Measurements from ENCODE around the gene FMC1. TPM values are rescaled to one million over a fixed set of nuclear protein-coding genes. Genes with fewer than 3 reads are reported as not detected.

FMC1 gene
- total RNA-seq, 5 donors from 2014 or later (not counting 1 experiment from before 2014, with no cell fraction given): 3.1 to 9.8 (median 8.5) TPM

- Mint-ChIP-seq H3K27me3 (peaks cover 4 to 7% of the 10 kb centered on the region in 2 donors), H3K4me1 (peaks cover 29 to 39% (median 33%) of the 10 kb centered on the region in 3 donors), H3K4me3 (peak overlapping the region; percentile 96 to 99 (median 96)), H3K27ac (peak overlapping the region; percentile 41 to 83), H3K36me3 (peaks cover 4% of the 10 kb centered on the region), H3K9me3 (peaks cover 0 to 3% (median 0%) of the 10 kb centered on the region in 3 donors)
- Histone ChIP-seq H3K4me1 (ENCODE audit: control insufficient read depth in 1 of 2, extremely low read depth in 1 of 2, insufficient read depth in 2 of 2, low read length in 2 of 2) (peaks cover 8 to 26% of the 10 kb centered on the region in 2 experiments), H3K36me3 (ENCODE audit: control insufficient read depth in 2 of 2, extremely low read depth in 1 of 2, insufficient read depth in 1 of 2, low read length in 1 of 2) (peaks cover 0 to under 1% of the 10 kb centered on the region in 2 donors), H3K4me3 (ENCODE audit: control insufficient read depth in 1 of 2, extremely low read depth in 1 of 2, low read length in 1 of 2) (no peak overlapping the region), H3K9me3 (no peaks in the 10 kb centered on the region), H3K27ac (ENCODE audit: low read length) (no peak overlapping the region), H3K27me3 (replicated peaks in 1 of 2; ENCODE audit: control insufficient read depth in 2 of 2, extremely low read depth in 1 of 2, insufficient read depth in 2 of 2, low read length in 1 of 2) (no peaks in the 10 kb centered on the region)
- WGBS (ENCODE audit: insufficient coverage): 100% methylated on average over 2 of the region's 2 CpGs
- POLR2A ChIA-PET: interaction anchor here in 1 of 2 donors (1.0 kb wide), 1 partner anchor 34 kb away, joined by 4 read pairs; no protein-coding TSS in a partner anchor
- no peak for ATAC-seq (replicated peaks in 1 of 4)
- CTCF ChIA-PET: interaction anchor here (0.6 to 1.6 kb wide), 4 partner anchors 8 to 452 kb away, joined by 3 to 6 read pairs (median 3); partner anchors contain the start of gene LUC7L2 (in 1 of the 2)
- DNase-seq: no peak
Observed at GRCh38 chr7:139339025-139339424, 2.1 kb upstream of the FMC1 start.

GRCh38 chr7:139339698-139340036, 1.5 kb upstream of the FMC1 start:
- ATAC-seq (replicated peaks in 1 of 4): no peak
- peak overlapping the region; percentile 97 for H3K27ac Mint-ChIP-seq
- Histone ChIP-seq H3K36me3 (ENCODE audit: control insufficient read depth in 2 of 2, extremely low read depth in 1 of 2, insufficient read depth in 1 of 2, low read length in 1 of 2) (peaks cover 0 to 2% of the 10 kb centered on the region in 2 donors), H3K4me1 (ENCODE audit: control insufficient read depth in 1 of 2, extremely low read depth in 1 of 2, insufficient read depth in 2 of 2, low read length in 2 of 2) (peaks cover 8 to 27% of the 10 kb centered on the region in 2 experiments), H3K4me3 (ENCODE audit: control insufficient read depth in 1 of 2, extremely low read depth in 1 of 2, low read length in 1 of 2) (peak overlapping the region in 1 of 2 donors; percentile 96), H3K27me3 (replicated peaks in 1 of 2; ENCODE audit: control insufficient read depth in 2 of 2, extremely low read depth in 1 of 2, insufficient read depth in 2 of 2, low read length in 1 of 2) (no peaks in the 10 kb centered on the region), H3K9me3 (no peaks in the 10 kb centered on the region), H3K27ac (ENCODE audit: low read length) (peak overlapping the region; percentile 97)
- peaks cover 4 to 7% of the 10 kb centered on the region in 2 donors for H3K27me3 Mint-ChIP-seq
- WGBS (ENCODE audit: insufficient coverage): 87% methylated on average over 8 of the region's 13 CpGs
- H3K4me1 Mint-ChIP-seq: peaks cover 31 to 39% (median 35%) of the 10 kb centered on the region in 3 donors
- peak overlapping the region; percentile 96 to 99 (median 96) for H3K4me3 Mint-ChIP-seq
- DNase-seq: peak in 1 of 35 experiments; percentile 21
- peaks cover 0 to 3% (median 0%) of the 10 kb centered on the region in 3 donors for H3K9me3 Mint-ChIP-seq
- CTCF ChIA-PET: interaction anchor here (0.6 to 1.6 kb wide), 6 partner anchors 9 to 453 kb away, joined by 3 to 6 read pairs (median 3); partner anchors contain the start of gene LUC7L2 (in 1 of the 2)
- POLR2A ChIA-PET: interaction anchor here (0.7 kb wide), 2 partner anchors 31 to 71 kb away, joined by 3 to 8 read pairs; no protein-coding TSS in a partner anchor
- H3K36me3 Mint-ChIP-seq: peaks cover 4% of the 10 kb centered on the region

GRCh38 chr7:139340037-139340807, 915 bp upstream of the FMC1 start:
- peaks cover 6% of the 10 kb centered on the region for H3K36me3 Mint-ChIP-seq

GRCh38 chr7:139340808-139341057, 404 bp upstream of the FMC1 start:
- peaks cover 8 to 27% of the 10 kb centered on the region in 2 experiments for H3K4me1 ChIP-seq (ENCODE audit: control insufficient read depth in 1 of 2, extremely low read depth in 1 of 2, insufficient read depth in 2 of 2, low read length in 2 of 2)
- H3K36me3 ChIP-seq (ENCODE audit: control insufficient read depth in 2 of 2, extremely low read depth in 1 of 2, insufficient read depth in 1 of 2, low read length in 1 of 2): peaks cover 0 to 7% of the 10 kb centered on the region in 2 donors
- H3K4me3 Mint-ChIP-seq: peak overlapping the region; percentile 96 to 99 (median 96)
- peaks cover 36 to 44% (median 40%) of the 10 kb centered on the region in 3 donors for H3K4me1 Mint-ChIP-seq
- H3K4me3 ChIP-seq (ENCODE audit: control insufficient read depth in 1 of 2, extremely low read depth in 1 of 2, low read length in 1 of 2): peak overlapping the region; percentile 81 to 96
- H3K9me3 Mint-ChIP-seq: peaks cover 0 to 3% (median 0%) of the 10 kb centered on the region in 3 donors
- WGBS (ENCODE audit: insufficient coverage): 2% methylated on average over 5 of the region's 9 CpGs
- peak overlapping the region; percentile 97 for H3K27ac ChIP-seq (ENCODE audit: low read length)
- H3K27ac Mint-ChIP-seq: peak overlapping the region; percentile 97
- H3K27me3 Mint-ChIP-seq: peaks cover 4 to 7% of the 10 kb centered on the region in 2 donors
- ATAC-seq (replicated peaks in 1 of 4): peak in 1 of 4 experiments; percentile 32
- H3K27me3 ChIP-seq (replicated peaks in 1 of 2; ENCODE audit: control insufficient read depth in 2 of 2, extremely low read depth in 1 of 2, insufficient read depth in 2 of 2, low read length in 1 of 2): no peaks in the 10 kb centered on the region
- H3K36me3 Mint-ChIP-seq: peaks cover 9% of the 10 kb centered on the region
- no peaks in the 10 kb centered on the region for H3K9me3 ChIP-seq
- CTCF ChIA-PET: interaction anchor here in 1 of 2 donors (0.6 kb wide), 1 partner anchor 1666 kb away, joined by 5 read pairs; no protein-coding TSS in a partner anchor
- DNase-seq: peak in 6 of 35 experiments; percentile 71 to 90 (median 82)
- POLR2A ChIA-PET: no interaction called here

More at GRCh38 chr7:139340037-139340807, 915 bp upstream of the FMC1 start:
- peak overlapping the region; percentile 97 for H3K27ac Mint-ChIP-seq
- H3K27me3 Mint-ChIP-seq: peaks cover 4 to 7% of the 10 kb centered on the region in 2 donors
- Histone ChIP-seq H3K4me1 (ENCODE audit: control insufficient read depth in 1 of 2, extremely low read depth in 1 of 2, insufficient read depth in 2 of 2, low read length in 2 of 2) (peaks cover 8 to 27% of the 10 kb centered on the region in 2 experiments), H3K27ac (ENCODE audit: low read length) (peak overlapping the region; percentile 97), H3K4me3 (ENCODE audit: control insufficient read depth in 1 of 2, extremely low read depth in 1 of 2, low read length in 1 of 2) (peak overlapping the region; percentile 81 to 96), H3K36me3 (ENCODE audit: control insufficient read depth in 2 of 2, extremely low read depth in 1 of 2, insufficient read depth in 1 of 2, low read length in 1 of 2) (peaks cover 0 to 3% of the 10 kb centered on the region in 2 donors), H3K9me3 (no peaks in the 10 kb centered on the region), H3K27me3 (replicated peaks in 1 of 2; ENCODE audit: control insufficient read depth in 2 of 2, extremely low read depth in 1 of 2, insufficient read depth in 2 of 2, low read length in 1 of 2) (no peaks in the 10 kb centered on the region)
- peak; percentile 94 to 100 (median 99) for DNase-seq
- peaks cover 0 to 3% (median 0%) of the 10 kb centered on the region in 3 donors for H3K9me3 Mint-ChIP-seq
- peaks cover 33 to 43% (median 38%) of the 10 kb centered on the region in 3 donors for H3K4me1 Mint-ChIP-seq
- ChIA-PET POLR2A (interaction anchor here (0.6 to 0.7 kb wide), 3 partner anchors 30 to 71 kb away, joined by 3 to 8 read pairs (median 6); no protein-coding TSS in a partner anchor), CTCF (interaction anchor here (0.6 to 1.6 kb wide), 6 partner anchors 12 to 1667 kb away, joined by 3 to 6 read pairs (median 3); partner anchors contain the start of gene LUC7L2 (in 1 of the 2))
- peak; percentile 86 to 88 (median 88) for ATAC-seq (replicated peaks in 1 of 4)
- peak overlapping the region; percentile 96 to 99 (median 96) for H3K4me3 Mint-ChIP-seq
- 2% methylated on average over 57 of the region's 66 CpGs for WGBS (ENCODE audit: insufficient coverage)

GRCh38 chr7:139341776-139342226, 664 bp downstream of the FMC1 start:
- ChIA-PET CTCF (no interaction called here), POLR2A (interaction anchor here in 1 of 2 donors (0.6 kb wide), 1 partner anchor 53 kb away, joined by 10 read pairs; no protein-coding TSS in a partner anchor)
- Mint-ChIP-seq H3K4me3 (peak overlapping the region; percentile 96 to 99 (median 96)), H3K9me3 (peaks cover 0 to 3% (median 0%) of the 10 kb centered on the region in 3 donors), H3K27ac (peak overlapping the region; percentile 97), H3K36me3 (peaks cover 15% of the 10 kb centered on the region), H3K4me1 (peaks cover 36 to 44% (median 40%) of the 10 kb centered on the region in 3 donors), H3K27me3 (peaks cover 4 to 7% of the 10 kb centered on the region in 2 donors)
- H3K27ac ChIP-seq (ENCODE audit: low read length): peak overlapping the region; percentile 97
- no peaks in the 10 kb centered on the region for H3K9me3 ChIP-seq
- DNase-seq (no peak), ATAC-seq (replicated peaks in 1 of 4) (no peak)
- WGBS (ENCODE audit: insufficient coverage): 0% methylated on average over 3 of the region's 9 CpGs
- peak overlapping the region; percentile 81 to 96 for H3K4me3 ChIP-seq (ENCODE audit: control insufficient read depth in 1 of 2, extremely low read depth in 1 of 2, low read length in 1 of 2)
- no peaks in the 10 kb centered on the region for H3K27me3 ChIP-seq (replicated peaks in 1 of 2; ENCODE audit: control insufficient read depth in 2 of 2, extremely low read depth in 1 of 2, insufficient read depth in 2 of 2, low read length in 1 of 2)
- peaks cover 8 to 27% of the 10 kb centered on the region in 2 experiments for H3K4me1 ChIP-seq (ENCODE audit: control insufficient read depth in 1 of 2, extremely low read depth in 1 of 2, insufficient read depth in 2 of 2, low read length in 2 of 2)
- peaks cover 0 to 14% of the 10 kb centered on the region in 2 donors for H3K36me3 ChIP-seq (ENCODE audit: control insufficient read depth in 2 of 2, extremely low read depth in 1 of 2, insufficient read depth in 1 of 2, low read length in 1 of 2)

GRCh38 chr7:139345042-139345441, 3.9 kb downstream of the FMC1 start:
- no peaks in the 10 kb centered on the region for H3K9me3 Mint-ChIP-seq
- no peak for DNase-seq
- H3K36me3 Mint-ChIP-seq: peaks cover 32% of the 10 kb centered on the region
- Histone ChIP-seq H3K4me1 (ENCODE audit: control insufficient read depth in 1 of 2, extremely low read depth in 1 of 2, insufficient read depth in 2 of 2, low read length in 2 of 2) (peaks cover 4 to 22% of the 10 kb centered on the region in 2 experiments), H3K36me3 (ENCODE audit: control insufficient read depth in 2 of 2, extremely low read depth in 1 of 2, insufficient read depth in 1 of 2, low read length in 1 of 2) (peaks cover 0 to 21% of the 10 kb centered on the region in 2 donors), H3K27ac (ENCODE audit: low read length) (no peak overlapping the region), H3K27me3 (replicated peaks in 1 of 2; ENCODE audit: control insufficient read depth in 2 of 2, extremely low read depth in 1 of 2, insufficient read depth in 2 of 2, low read length in 1 of 2) (no peaks in the 10 kb centered on the region), H3K9me3 (no peaks in the 10 kb centered on the region), H3K4me3 (ENCODE audit: control insufficient read depth in 1 of 2, extremely low read depth in 1 of 2, low read length in 1 of 2) (no peak overlapping the region)
- peaks cover 28 to 36% (median 35%) of the 10 kb centered on the region in 3 donors for H3K4me1 Mint-ChIP-seq
- ChIA-PET POLR2A (interaction anchor here in 1 of 2 donors (0.6 kb wide), 1 partner anchor 274 kb away, joined by 5 read pairs; no protein-coding TSS in a partner anchor), CTCF (no interaction called here)
- H3K4me3 Mint-ChIP-seq: no peak overlapping the region
- WGBS (ENCODE audit: insufficient coverage): no CpG with 5 or more reads among the region's 1 CpG
- H3K27ac Mint-ChIP-seq: no peak overlapping the region
- H3K27me3 Mint-ChIP-seq: peaks cover 4 to 7% of the 10 kb centered on the region in 2 donors
- no peak for ATAC-seq (replicated peaks in 1 of 4)

Data from T-cell (primary cell).